Stimulated activated naive CD8-positive, alpha-beta T cell treated with anti-CD3 and anti-CD28 coated beads, Interleukin-15, amount 100 ng/mL, for 72 hours (primary cell): ENCODE results near the gene KLHL29.

Experiments
- ATAC-seq: fragments of 150-1000 bp; cut with Tn5 transposase; 2 replicates; pipeline ENCODE4 v1.10.0; 2021; ENCODE audit warnings: mild to moderate bottlenecking, moderate library complexity
- DNase-seq, 2 donors: peaks; one replicate each; pipeline ENCODE4 v3.0.0; 2021 to 2022
- H3K27ac Mint-ChIP-seq, 2 donors: one replicate each; pipeline ENCODE4 v1.8.0; 2022; ENCODE audit warnings: mild to moderate bottlenecking in 2 of 2, mixed read lengths in 2 of 2, moderate library complexity in 2 of 2
- H3K27me3 Mint-ChIP-seq: one replicate; pipeline ENCODE4 v1.8.0; 2022; ENCODE audit warnings: mixed read lengths
- H3K4me1 Mint-ChIP-seq: one replicate; pipeline ENCODE4 v1.8.0; 2022; ENCODE audit warnings: mild to moderate bottlenecking, mixed read lengths
- H3K4me3 Mint-ChIP-seq, 2 donors: one replicate each; pipeline ENCODE4 v1.8.0; 2022; ENCODE audit warnings: mild to moderate bottlenecking in 2 of 2, mixed read lengths in 2 of 2, moderate library complexity in 1 of 2
- H3K9me3 Mint-ChIP-seq, 2 donors: one replicate each; pipeline ENCODE4 v1.8.0; 2022; ENCODE audit warnings: mixed read lengths in 2 of 2

KLHL29 gene

DNA sequence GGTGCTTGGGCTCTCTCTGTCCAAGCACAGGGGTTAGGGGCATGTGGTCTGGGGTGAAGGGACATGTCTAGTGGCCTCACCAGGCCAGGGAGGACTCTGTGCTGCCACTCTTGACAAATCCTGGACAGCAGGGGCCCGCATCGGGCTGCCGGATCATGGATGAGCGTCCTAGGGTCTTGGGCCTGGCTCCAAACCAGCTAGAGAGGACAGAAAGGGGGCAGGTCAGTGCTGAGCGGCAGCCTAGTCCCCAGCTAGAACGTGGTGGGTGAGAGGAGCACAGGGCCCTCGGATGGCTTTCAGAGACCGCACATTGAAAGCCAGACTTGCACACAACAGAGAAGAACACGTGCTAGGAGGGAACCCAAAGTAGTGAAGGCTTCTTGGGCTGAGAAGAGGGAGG is 300.7 kb downstream of the KLHL29 start:
- H3K4me3 Mint-ChIP-seq: no peak overlapping the region
- H3K27ac Mint-ChIP-seq: peak overlapping the region in 1 of 2 donors; percentile 51
- H3K4me1 Mint-ChIP-seq: peaks cover 27% of the 10 kb centered on the region
- no peak for DNase-seq
- no peak for ATAC-seq
- H3K9me3 Mint-ChIP-seq: no peaks in the 10 kb centered on the region
- no peaks in the 10 kb centered on the region for H3K27me3 Mint-ChIP-seq

- Mint-ChIP-seq H3K9me3 (no peaks in the 10 kb centered on the region), H3K4me3 (no peak overlapping the region), H3K4me1 (peaks cover 27% of the 10 kb centered on the region), H3K27me3 (no peaks in the 10 kb centered on the region), H3K27ac (peak overlapping the region in 1 of 2 donors; percentile 1)
- ATAC-seq (peak; percentile 61), DNase-seq (no peak)
Measured at GRCh38 chr2:23686405-23687029, 301.5 kb downstream of the KLHL29 start.

DNA sequence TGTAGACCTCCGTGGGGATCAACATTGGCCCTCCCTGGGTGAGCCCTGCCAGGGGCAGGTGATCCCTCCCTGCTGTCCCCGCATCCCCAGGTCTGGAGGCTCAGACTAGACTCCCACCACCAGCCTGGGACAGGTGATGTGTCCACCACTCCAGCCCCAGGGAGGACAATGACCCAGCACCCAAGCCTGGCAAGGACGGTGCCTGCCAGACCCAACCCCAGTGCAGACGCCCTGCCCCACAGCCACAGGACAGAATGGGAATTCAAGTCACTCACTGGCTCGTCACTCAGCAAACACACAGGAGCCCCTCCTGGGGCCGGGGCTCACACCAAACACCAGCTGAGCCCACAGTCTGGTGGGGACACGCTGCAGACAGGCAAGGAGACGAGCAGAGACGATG is 302.2 kb downstream of the KLHL29 start:
- H3K9me3 Mint-ChIP-seq: no peaks in the 10 kb centered on the region
- no peaks in the 10 kb centered on the region for H3K27me3 Mint-ChIP-seq
- H3K27ac Mint-ChIP-seq: peak overlapping the region; percentile 67 to 76
- DNase-seq (no peak), ATAC-seq (peak; percentile 4)
- peaks cover 22% of the 10 kb centered on the region for H3K4me1 Mint-ChIP-seq
- H3K4me3 Mint-ChIP-seq: no peak overlapping the region

- ATAC-seq (no peak), DNase-seq (no peak)
- Mint-ChIP-seq H3K4me3 (no peak overlapping the region), H3K27ac (peak overlapping the region in 1 of 2 donors; percentile 42), H3K4me1 (peaks cover 17% of the 10 kb centered on the region), H3K9me3 (no peaks in the 10 kb centered on the region), H3K27me3 (no peaks in the 10 kb centered on the region)
Measured at GRCh38 chr2:23687713-23688112, 302.7 kb downstream of the KLHL29 start.

DNA sequence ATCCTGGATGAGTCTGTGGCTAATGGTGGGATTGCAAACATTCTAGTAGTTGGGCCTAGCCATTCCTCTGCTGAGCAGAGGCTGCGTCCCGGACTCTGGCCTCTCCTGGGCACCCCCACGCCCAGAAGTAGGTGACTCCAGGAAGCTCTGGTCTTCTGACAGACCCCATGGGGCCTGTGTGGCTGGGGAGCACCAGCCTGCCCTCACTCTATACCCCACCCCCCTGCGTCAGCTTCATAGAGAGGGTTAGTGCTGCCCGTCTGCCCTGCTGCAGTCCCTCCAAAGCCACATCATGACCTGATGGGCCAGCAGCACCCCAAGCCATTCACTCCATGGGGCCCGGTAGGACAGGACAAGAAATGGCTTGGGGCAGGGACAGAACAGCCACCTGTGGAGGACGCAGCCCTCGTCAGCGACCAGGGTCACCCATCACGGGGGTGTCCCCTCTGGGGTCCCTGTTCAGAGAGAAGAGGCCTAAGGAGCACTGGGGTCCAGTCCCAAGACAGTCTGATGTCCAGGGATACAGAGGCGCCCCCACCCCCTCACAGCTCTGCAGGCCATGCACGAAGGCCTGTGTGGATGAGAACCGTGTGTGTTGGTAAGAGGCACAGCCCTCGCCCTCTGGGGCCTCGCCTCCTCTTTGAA is 303.6 kb downstream of the KLHL29 start:
- H3K27ac Mint-ChIP-seq: peak overlapping the region in 1 of 2 donors; percentile 14
- peak; percentile 5 for ATAC-seq
- DNase-seq: no peak

DNA sequence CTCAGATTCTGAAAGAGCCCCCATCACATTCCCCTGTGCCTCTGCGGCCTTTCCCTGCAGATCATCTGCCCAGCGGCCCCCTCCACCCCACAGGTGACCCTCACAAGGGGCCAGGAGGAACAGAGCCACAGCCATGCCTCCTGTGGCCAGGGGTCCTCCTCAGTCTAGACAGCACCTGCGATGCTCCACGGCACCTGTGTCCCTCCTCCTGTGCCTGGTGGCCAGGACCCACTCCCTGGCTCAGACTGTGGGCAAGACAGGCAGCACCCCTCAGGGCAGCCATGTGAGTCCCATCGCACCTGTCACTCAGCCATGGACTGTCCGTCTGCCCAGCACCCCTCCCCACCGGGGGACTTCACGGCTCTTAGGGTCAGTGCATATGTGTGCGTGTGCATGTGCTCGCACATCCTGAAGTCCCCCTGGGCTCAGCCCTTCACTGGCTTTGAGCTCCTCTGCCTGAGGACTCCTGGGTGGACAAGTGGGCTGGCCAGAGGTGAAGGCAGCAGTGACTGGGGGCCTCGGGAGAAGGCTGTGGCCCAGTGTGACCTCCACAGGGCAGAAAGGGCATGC is 304.2 kb downstream of the KLHL29 start:
- DNase-seq (no peak), ATAC-seq (peak; percentile 3)
- H3K4me3 Mint-ChIP-seq: no peak overlapping the region
- no peaks in the 10 kb centered on the region for H3K9me3 Mint-ChIP-seq
- no peaks in the 10 kb centered on the region for H3K27me3 Mint-ChIP-seq
- peaks cover 11% of the 10 kb centered on the region for H3K4me1 Mint-ChIP-seq
- H3K27ac Mint-ChIP-seq: no peak overlapping the region

More for the DNA sequence above, 303.6 kb downstream of the KLHL29 start:
- no peaks in the 10 kb centered on the region for H3K27me3 Mint-ChIP-seq
- H3K4me1 Mint-ChIP-seq: peaks cover 12% of the 10 kb centered on the region
- no peak overlapping the region for H3K4me3 Mint-ChIP-seq
- H3K9me3 Mint-ChIP-seq: no peaks in the 10 kb centered on the region

DNA sequence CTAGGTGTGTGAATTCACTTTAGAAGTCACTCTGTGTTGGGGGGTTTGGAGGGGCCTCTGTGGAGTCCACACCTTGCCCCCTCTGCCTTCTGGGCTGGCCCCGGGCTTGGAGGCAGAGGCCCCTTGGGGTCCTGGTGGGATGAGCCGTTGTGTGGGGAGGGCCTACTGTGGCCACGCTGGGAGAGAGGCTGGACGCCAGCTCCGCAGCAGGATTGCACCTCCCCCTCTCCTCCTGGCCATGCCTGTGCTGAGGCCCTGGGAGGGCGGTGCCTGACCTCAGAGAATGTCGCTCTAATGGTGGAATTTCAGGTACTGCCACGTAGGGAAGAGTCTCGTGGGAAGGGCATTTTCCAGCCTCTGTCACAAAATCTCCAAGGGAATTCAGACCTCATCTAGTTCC is 304.9 kb downstream of the KLHL29 start:
- no peak for DNase-seq
- Mint-ChIP-seq H3K4me1 (peaks cover 6% of the 10 kb centered on the region), H3K9me3 (no peaks in the 10 kb centered on the region), H3K27ac (peak overlapping the region in 1 of 2 donors; percentile 79), H3K4me3 (no peak overlapping the region), H3K27me3 (no peaks in the 10 kb centered on the region)
- no peak for ATAC-seq

GRCh38 chr2:23690421-23691105 is 305.6 kb downstream of the KLHL29 start:
- peaks cover 6% of the 10 kb centered on the region for H3K4me1 Mint-ChIP-seq
- DNase-seq: no peak
- no peaks in the 10 kb centered on the region for H3K27me3 Mint-ChIP-seq
- no peak overlapping the region for H3K27ac Mint-ChIP-seq
- no peaks in the 10 kb centered on the region for H3K9me3 Mint-ChIP-seq
- H3K4me3 Mint-ChIP-seq: no peak overlapping the region
- no peak for ATAC-seq

- ATAC-seq (no peak), DNase-seq (no peak)
- no peak overlapping the region for H3K27ac Mint-ChIP-seq
- H3K4me3 Mint-ChIP-seq: no peak overlapping the region
- no peaks in the 10 kb centered on the region for H3K27me3 Mint-ChIP-seq
- peaks cover 6% of the 10 kb centered on the region for H3K4me1 Mint-ChIP-seq
- H3K9me3 Mint-ChIP-seq: no peaks in the 10 kb centered on the region
Measured at GRCh38 chr2:23691106-23691470, 306.1 kb downstream of the KLHL29 start.

DNA sequence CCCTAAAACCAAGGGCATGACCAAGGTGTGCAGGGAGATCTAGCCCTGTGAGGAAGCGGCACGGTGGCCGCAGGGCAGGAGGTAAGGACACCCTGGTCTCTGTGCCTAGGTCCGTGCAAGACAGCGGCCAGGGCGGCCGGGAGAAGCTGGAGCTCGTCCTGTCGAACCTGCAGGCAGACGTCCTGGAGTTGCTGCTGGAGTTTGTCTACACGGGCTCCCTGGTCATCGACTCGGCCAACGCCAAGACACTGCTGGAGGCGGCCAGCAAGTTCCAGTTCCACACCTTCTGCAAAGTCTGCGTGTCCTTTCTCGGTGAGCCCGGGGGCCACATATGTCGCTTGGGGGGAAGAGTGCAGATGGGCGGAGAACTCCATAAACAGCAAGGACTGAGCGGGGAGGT is 306.6 kb downstream of the KLHL29 start:
- no peaks in the 10 kb centered on the region for H3K9me3 Mint-ChIP-seq
- H3K27me3 Mint-ChIP-seq: no peaks in the 10 kb centered on the region
- peaks cover under 1% of the 10 kb centered on the region for H3K4me1 Mint-ChIP-seq
- ATAC-seq (no peak), DNase-seq (no peak)
- H3K27ac Mint-ChIP-seq: peak overlapping the region in 1 of 2 donors; percentile 56
- no peak overlapping the region for H3K4me3 Mint-ChIP-seq

- DNase-seq: no peak
- no peak for ATAC-seq
- no peak overlapping the region for H3K4me3 Mint-ChIP-seq
- no peaks in the 10 kb centered on the region for H3K27me3 Mint-ChIP-seq
- no peak overlapping the region for H3K27ac Mint-ChIP-seq
- H3K9me3 Mint-ChIP-seq: no peaks in the 10 kb centered on the region
- no peaks in the 10 kb centered on the region for H3K4me1 Mint-ChIP-seq
Measured at GRCh38 chr2:23692263-23692662, 307.3 kb downstream of the KLHL29 start.

GRCh38 chr2:23692851-23693605 is 308.0 kb downstream of the KLHL29 start:
- no peak for ATAC-seq
- no peaks in the 10 kb centered on the region for H3K4me1 Mint-ChIP-seq
- DNase-seq: no peak
- no peaks in the 10 kb centered on the region for H3K27me3 Mint-ChIP-seq
- H3K4me3 Mint-ChIP-seq: no peak overlapping the region
- no peaks in the 10 kb centered on the region for H3K9me3 Mint-ChIP-seq
- no peak overlapping the region for H3K27ac Mint-ChIP-seq

- Mint-ChIP-seq H3K4me1 (no peaks in the 10 kb centered on the region), H3K9me3 (no peaks in the 10 kb centered on the region), H3K27ac (no peak overlapping the region), H3K27me3 (no peaks in the 10 kb centered on the region), H3K4me3 (no peak overlapping the region)
- DNase-seq: no peak
- no peak for ATAC-seq
Measured at GRCh38 chr2:23693606-23693951, 308.6 kb downstream of the KLHL29 start.

DNA sequence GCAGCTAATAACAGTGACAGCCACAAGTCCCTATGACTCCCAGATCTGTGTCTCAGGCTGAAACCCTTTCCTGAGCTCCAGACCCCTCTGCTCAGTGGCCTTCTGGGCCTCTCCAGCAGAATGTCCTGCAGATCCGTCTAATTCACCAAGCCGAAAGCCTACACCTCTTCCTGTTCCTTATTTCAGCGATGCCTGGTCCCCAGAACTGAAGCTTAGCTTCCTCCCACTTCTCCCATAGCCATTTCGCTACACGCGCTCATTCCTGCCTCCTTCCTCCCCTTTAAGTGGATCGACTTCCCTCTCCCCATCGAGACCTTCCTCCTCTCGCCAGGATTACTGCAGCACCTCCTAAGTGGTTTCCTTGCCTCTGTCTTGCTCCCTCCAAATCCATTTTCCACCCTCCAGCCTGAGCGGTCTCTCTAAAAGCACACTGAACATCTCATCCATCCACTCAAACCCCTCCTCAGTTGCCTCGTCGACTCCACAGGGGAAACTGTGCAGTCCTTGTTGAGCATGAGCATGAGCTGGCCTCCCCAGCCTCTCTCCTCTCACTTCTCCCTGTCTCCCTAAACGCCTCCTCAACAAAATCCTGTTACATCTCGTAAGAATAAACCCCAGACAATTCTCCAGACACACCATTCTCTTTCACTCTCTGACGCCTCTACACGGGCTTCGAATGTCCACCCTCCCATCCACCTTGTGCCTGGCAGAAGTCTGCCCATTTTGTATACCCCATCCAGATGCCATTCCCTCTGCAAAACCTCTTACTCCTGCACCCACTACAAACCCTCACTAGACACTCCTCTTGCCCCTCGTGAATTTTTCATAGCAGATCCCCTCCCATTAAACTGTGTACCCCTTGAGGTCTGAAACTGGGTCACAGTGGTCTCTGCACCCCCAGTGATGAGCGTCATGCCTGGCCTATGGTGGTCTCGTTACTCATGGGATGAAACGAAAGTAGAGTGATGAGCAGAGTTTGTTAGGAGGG is 309.4 kb downstream of the KLHL29 start:
- Mint-ChIP-seq H3K4me3 (no peak overlapping the region), H3K4me1 (no peaks in the 10 kb centered on the region), H3K9me3 (no peaks in the 10 kb centered on the region), H3K27me3 (no peaks in the 10 kb centered on the region), H3K27ac (peak overlapping the region; percentile 8 to 31)
- DNase-seq (no peak), ATAC-seq (no peak)
